Choroid plexus epithelial cell (primary cell): Measurements from ENCODE around the gene KLHL13.

ENCODE experiments used
- DNase-seq: peaks from one replicate; pipeline ENCODE4 v3.0.0-alpha.2; 2010; ENCODE audit warnings: low read depth
- H3K4me3 ChIP-seq: 2 replicates; pipeline ENCODE4 v1.5.1; 2011; ENCODE audit warnings: low read depth, mild to moderate bottlenecking, control low read depth, low read length, moderate library complexity
- CTCF ChIP-seq: conservative IDR thresholded peaks from 2 replicates; pipeline ENCODE4 v1.5.1; 2011; ENCODE audit warnings: low read depth, mild to moderate bottlenecking, control low read depth, inconsistent platforms, low read length, moderate library complexity

Gene KLHL13

GRCh38 chrX:118049713-118050112 is 66.9 kb downstream of the KLHL13 start:
- no peak for DNase-seq
- TF ChIP-seq CTCF = no peak
- H3K4me3 ChIP-seq = no peak overlapping the region

- no peak for DNase-seq
- TF ChIP-seq CTCF = no peak
- no peak overlapping the region for H3K4me3 ChIP-seq
Measured at GRCh38 chrX:118047446-118048186, 69.0 kb downstream of the KLHL13 start.

GRCh38 chrX:118039591-118039990 is 77.0 kb downstream of the KLHL13 start:
- DNase-seq = no peak
- no peak overlapping the region for H3K4me3 ChIP-seq
- no peak for TF ChIP-seq CTCF

GRCh38 chrX:118038614-118039365 is 77.8 kb downstream of the KLHL13 start:
- DNase-seq = no peak
- no peak overlapping the region for H3K4me3 ChIP-seq
- no peak for TF ChIP-seq CTCF

GRCh38 chrX:118026631-118027030 is 90.0 kb downstream of the KLHL13 start:
- TF ChIP-seq CTCF = no peak
- DNase-seq = no peak

GRCh38 chrX:118025226-118025625 is 91.4 kb downstream of the KLHL13 start:
- DNase-seq = no peak
- TF ChIP-seq CTCF = no peak
- H3K4me3 ChIP-seq = no peak overlapping the region

More at GRCh38 chrX:118026631-118027030, 90.0 kb downstream of the KLHL13 start:
- no peak overlapping the region for H3K4me3 ChIP-seq
